ENCODE data around the gene ZNF354C. TPM values are rescaled to one million over a fixed set of nuclear protein-coding genes. Genes with fewer than 3 reads are reported as not detected.
"Not testable (repeated sequence)": the region's sequence is repeated elsewhere in the genome, so short reads cannot be mapped to it uniquely, and the experiment has no call there.

The ZNF354C gene
- total RNA-seq, 2 experiments from 2014 or later: not detected

DNA sequence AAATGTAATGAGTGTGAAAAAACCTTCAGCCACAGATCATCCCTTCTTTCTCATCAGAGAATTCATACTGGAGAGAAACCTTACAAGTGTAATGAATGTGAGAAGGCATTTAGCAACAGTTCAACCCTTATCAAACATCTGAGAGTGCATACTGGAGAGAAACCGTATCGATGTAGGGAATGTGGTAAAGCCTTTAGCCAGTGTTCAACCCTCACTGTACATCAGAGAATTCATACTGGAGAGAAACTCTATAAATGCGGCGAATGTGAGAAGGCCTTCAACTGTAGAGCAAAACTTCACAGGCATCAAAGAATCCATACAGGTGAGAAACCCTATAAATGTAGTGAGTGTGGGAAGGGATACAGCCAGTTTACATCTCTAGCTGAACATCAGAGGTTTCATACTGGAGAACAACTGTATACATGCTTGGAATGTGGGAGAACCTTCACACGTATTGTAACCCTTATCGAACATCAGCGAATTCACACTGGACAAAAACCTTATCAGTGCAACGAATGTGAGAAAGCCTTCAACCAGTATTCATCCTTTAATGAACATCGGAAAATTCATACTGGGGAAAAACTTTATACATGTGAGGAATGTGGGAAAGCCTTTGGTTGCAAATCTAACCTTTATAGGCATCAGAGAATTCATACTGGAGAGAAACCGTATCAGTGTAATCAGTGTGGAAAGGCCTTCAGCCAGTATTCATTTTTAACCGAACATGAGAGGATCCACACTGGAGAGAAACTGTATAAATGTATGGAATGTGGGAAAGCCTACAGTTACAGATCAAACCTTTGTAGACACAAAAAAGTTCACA is 19.2 kb downstream of the ZNF354C start:
- H3K4me2 ChIP-seq (ENCODE audit: low read length): no peak overlapping the region
- TF ChIP-seq, protein P1, sequence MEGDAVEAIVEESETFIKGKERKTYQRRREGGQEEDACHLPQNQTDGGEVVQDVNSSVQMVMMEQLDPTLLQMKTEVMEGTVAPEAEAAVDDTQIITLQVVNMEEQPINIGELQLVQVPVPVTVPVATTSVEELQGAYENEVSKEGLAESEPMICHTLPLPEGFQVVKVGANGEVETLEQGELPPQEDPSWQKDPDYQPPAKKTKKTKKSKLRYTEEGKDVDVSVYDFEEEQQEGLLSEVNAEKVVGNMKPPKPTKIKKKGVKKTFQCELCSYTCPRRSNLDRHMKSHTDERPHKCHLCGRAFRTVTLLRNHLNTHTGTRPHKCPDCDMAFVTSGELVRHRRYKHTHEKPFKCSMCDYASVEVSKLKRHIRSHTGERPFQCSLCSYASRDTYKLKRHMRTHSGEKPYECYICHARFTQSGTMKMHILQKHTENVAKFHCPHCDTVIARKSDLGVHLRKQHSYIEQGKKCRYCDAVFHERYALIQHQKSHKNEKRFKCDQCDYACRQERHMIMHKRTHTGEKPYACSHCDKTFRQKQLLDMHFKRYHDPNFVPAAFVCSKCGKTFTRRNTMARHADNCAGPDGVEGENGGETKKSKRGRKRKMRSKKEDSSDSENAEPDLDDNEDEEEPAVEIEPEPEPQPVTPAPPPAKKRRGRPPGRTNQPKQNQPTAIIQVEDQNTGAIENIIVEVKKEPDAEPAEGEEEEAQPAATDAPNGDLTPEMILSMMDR (conservative IDR thresholded peaks at IDR 0.05; ENCODE audit: low read length): no peak
- no peak for TF ChIP-seq EZH2phosphoT487 (IDR thresholded peaks at IDR 0.05; ENCODE audit: borderline replicate concordance, low read depth, low read length)
- H3K9me2 ChIP-seq (ENCODE audit: insufficient read depth, low read length): no peaks in the 10 kb centered on the region
- no peak overlapping the region for H3K4me3 ChIP-seq (ENCODE audit: low read depth, low read length, poor library complexity, severe bottlenecking)
- no peaks in the 10 kb centered on the region for H3K36me3 ChIP-seq (ENCODE audit: insufficient read depth, low read length)
- no TSS peak for BruUV-seq (replicated peaks)
- ChIA-PET POLR2A (interaction anchor here (0.6 kb wide), 1 partner anchor 387 kb away, joined by 3 read pairs; no protein-coding TSS in a partner anchor), CTCF (ENCODE audit: unreplicated experiment) (no interaction called here)
- intact Hi-C loops (cut with micrococcal nuclease; ENCODE audit: unreplicated experiment): no loop called here
- H3K79me2 ChIP-seq (ENCODE audit: insufficient read depth, low read depth, low read length): no peaks in the 10 kb centered on the region
- no peaks in the 10 kb centered on the region for H4K20me1 ChIP-seq (ENCODE audit: insufficient read depth, low read length)
- no peak overlapping the region for H2AFZ ChIP-seq (ENCODE audit: low read length)
- H3K9me3 ChIP-seq (ENCODE audit: low read length): peaks cover 24% of the 10 kb centered on the region; the same call in 1 of the 2 replicates
- DNase-seq (ENCODE audit: low spot score): no peak
- no peaks in the 10 kb centered on the region for H3K4me1 ChIP-seq (ENCODE audit: insufficient read depth, low read length, poor library complexity, severe bottlenecking)
- no peak overlapping the region for H3K27ac ChIP-seq (ENCODE audit: low read depth, low read length, poor library complexity, severe bottlenecking)

DNA sequence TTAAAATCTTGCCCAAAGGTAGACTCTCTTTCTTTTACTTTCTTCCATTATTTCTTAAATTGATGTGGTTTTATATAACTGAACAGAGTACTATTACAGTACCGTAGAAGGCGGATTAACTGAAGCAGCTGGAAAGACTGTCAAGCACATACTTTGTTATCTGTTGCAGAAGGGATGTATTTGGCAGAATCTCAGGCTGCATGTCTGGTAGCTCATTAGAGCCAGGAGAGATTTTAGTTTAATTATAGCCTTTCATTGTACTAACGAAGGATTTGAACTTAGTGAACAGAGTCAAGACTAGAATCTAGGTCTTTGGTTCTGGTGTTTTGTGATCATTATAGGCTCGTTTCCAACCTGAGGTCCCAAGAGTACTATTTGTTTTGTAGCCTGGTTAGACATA is 20.6 kb downstream of the ZNF354C start:
- CTCF ChIA-PET (ENCODE audit: unreplicated experiment): no interaction called here
- Histone ChIP-seq H4K20me1 (ENCODE audit: insufficient read depth, low read length) (no peaks in the 10 kb centered on the region), H3K9me2 (ENCODE audit: insufficient read depth, low read length) (no peaks in the 10 kb centered on the region), H2AFZ (ENCODE audit: low read length) (no peak overlapping the region), H3K9me3 (ENCODE audit: low read length) (peaks cover 24% of the 10 kb centered on the region; the same call in 1 of the 2 replicates), H3K4me3 (ENCODE audit: low read depth, low read length, poor library complexity, severe bottlenecking) (no peak overlapping the region), H3K27ac (ENCODE audit: low read depth, low read length, poor library complexity, severe bottlenecking) (no peak overlapping the region), H3K79me2 (ENCODE audit: insufficient read depth, low read depth, low read length) (no peaks in the 10 kb centered on the region), H3K4me1 (ENCODE audit: insufficient read depth, low read length, poor library complexity, severe bottlenecking) (no peaks in the 10 kb centered on the region), H3K4me2 (ENCODE audit: low read length) (no peak overlapping the region), H3K36me3 (ENCODE audit: insufficient read depth, low read length) (no peaks in the 10 kb centered on the region)
- DNase-seq (ENCODE audit: low spot score): no peak
- no peak for TF ChIP-seq EZH2phosphoT487 (IDR thresholded peaks at IDR 0.05; ENCODE audit: borderline replicate concordance, low read depth, low read length)
- TF ChIP-seq, protein P1 (conservative IDR thresholded peaks at IDR 0.05; ENCODE audit: low read length): no peak
- BruUV-seq (replicated peaks): no TSS peak
- POLR2A ChIA-PET: interaction anchor here (0.6 kb wide), 2 partner anchors 134 to 908 kb away, joined by 3 to 4 read pairs; no protein-coding TSS in a partner anchor
- intact Hi-C loops (cut with micrococcal nuclease; ENCODE audit: unreplicated experiment): no loop called here

DNA sequence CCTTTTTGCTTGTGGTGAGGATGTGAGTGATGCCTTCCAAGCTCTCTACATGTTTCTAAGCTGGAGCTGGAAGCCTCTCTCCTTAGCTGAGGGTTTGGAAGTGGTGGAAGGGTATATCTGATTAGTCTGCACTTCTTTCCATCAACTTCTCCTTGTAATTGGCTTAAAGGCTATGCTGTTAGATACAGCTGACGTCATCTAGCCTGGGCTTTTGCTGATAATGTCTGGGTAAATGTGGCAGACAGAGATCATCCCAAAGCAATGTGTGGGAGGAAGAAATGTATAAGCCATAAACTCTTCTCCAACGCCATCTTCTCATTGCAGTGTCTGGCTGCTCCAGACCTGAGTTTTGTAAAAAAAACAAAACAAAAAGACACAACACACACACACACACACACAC is 29.3 kb downstream of the ZNF354C start:
- intact Hi-C loops (cut with micrococcal nuclease; ENCODE audit: unreplicated experiment): no loop called here
- no peaks in the 10 kb centered on the region for H3K4me1 ChIP-seq (ENCODE audit: insufficient read depth, low read length, poor library complexity, severe bottlenecking)
- H3K36me3 ChIP-seq (ENCODE audit: insufficient read depth, low read length): no peaks in the 10 kb centered on the region
- no peak overlapping the region for H3K4me2 ChIP-seq (ENCODE audit: low read length)
- H3K9me2 ChIP-seq (ENCODE audit: insufficient read depth, low read length): no peaks in the 10 kb centered on the region
- no peak overlapping the region for H2AFZ ChIP-seq (ENCODE audit: low read length)
- H3K79me2 ChIP-seq (ENCODE audit: insufficient read depth, low read depth, low read length): no peaks in the 10 kb centered on the region
- no TSS peak for BruUV-seq (replicated peaks)
- no peak overlapping the region for H3K4me3 ChIP-seq (ENCODE audit: low read depth, low read length, poor library complexity, severe bottlenecking)
- H3K9me3 ChIP-seq (ENCODE audit: low read length): peaks cover 10% of the 10 kb centered on the region; the same call in 1 of the 2 replicates
- H3K27ac ChIP-seq (ENCODE audit: low read depth, low read length, poor library complexity, severe bottlenecking): no peak overlapping the region
- ChIA-PET CTCF (ENCODE audit: unreplicated experiment) (no interaction called here), POLR2A (no interaction called here)
- DNase-seq (ENCODE audit: low spot score): no peak
- no peak for TF ChIP-seq EZH2phosphoT487 (IDR thresholded peaks at IDR 0.05; ENCODE audit: borderline replicate concordance, low read depth, low read length)
- TF ChIP-seq, protein P1 (conservative IDR thresholded peaks at IDR 0.05; ENCODE audit: low read length): no peak
- no peaks in the 10 kb centered on the region for H4K20me1 ChIP-seq (ENCODE audit: insufficient read depth, low read length)

DNA sequence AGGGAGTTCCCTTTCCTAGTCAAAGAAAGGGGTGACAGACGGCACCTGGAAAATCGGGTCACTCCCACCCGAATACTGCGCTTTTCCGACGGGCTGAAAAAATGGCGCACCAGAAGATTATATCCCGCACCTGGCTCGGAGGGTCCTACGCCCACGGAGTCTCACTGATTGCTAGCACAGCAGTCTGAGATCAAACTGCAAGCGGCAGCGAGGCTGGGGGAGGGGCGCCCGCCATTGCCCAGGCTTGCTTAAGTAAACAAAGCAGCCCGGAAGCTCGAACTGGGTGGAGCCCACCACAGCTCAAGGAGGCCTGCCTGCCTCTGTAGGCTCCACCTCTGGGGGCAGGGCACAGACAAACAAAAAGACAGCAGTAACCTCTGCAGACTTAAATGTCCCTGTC is 41.1 kb downstream of the ZNF354C start:
- CTCF ChIA-PET (ENCODE audit: unreplicated experiment); H3K79me2 ChIP-seq (ENCODE audit: insufficient read depth, low read depth, low read length); H3K36me3 ChIP-seq (ENCODE audit: insufficient read depth, low read length); H4K20me1 ChIP-seq (ENCODE audit: insufficient read depth, low read length); H3K27ac ChIP-seq (ENCODE audit: low read depth, low read length, poor library complexity, severe bottlenecking); H3K4me2 ChIP-seq (ENCODE audit: low read length); H3K4me1 ChIP-seq (ENCODE audit: insufficient read depth, low read length, poor library complexity, severe bottlenecking); intact Hi-C loops (cut with micrococcal nuclease; ENCODE audit: unreplicated experiment); POLR2A ChIA-PET; H3K9me2 ChIP-seq (ENCODE audit: insufficient read depth, low read length); H2AFZ ChIP-seq (ENCODE audit: low read length); DNase-seq (ENCODE audit: low spot score); BruUV-seq (replicated peaks); H3K9me3 ChIP-seq (ENCODE audit: low read length); H3K4me3 ChIP-seq (ENCODE audit: low read depth, low read length, poor library complexity, severe bottlenecking): not testable (repeated sequence)
